ENCODE data around the gene SLC2A8.
A peak's percentile ranks its signal among the peaks of the same experiment; 100 is the strongest.

SLC2A8 gene

GRCh38 chr9:127423934-127424675 is 27.1 kb downstream of the SLC2A8 start, which contains the start of gene ZNF79:
Gene ZNF79, plus strand, starts transcription at chr9:127424382. Its CDS starts 406 bp downstream, at chr9:127424788.
- in situ Hi-C loops (cut with MboI; ENCODE audit: low pct_unique_long_range_greater_than_20kb, low sequenced_read_pairs, unreplicated experiment), result loop anchor here (10.0 kb wide), 1 partner anchor 209 kb away; no protein-coding TSS in a partner anchor
- no peak for TF ChIP-seq CTCF (IDR thresholded peaks at IDR 0.05; ENCODE audit: extremely low read depth, insufficient read depth, missing control alignments)
- peak; percentile 95 for DNase-seq (ENCODE audit: low spot score)

- in situ Hi-C loops (cut with MboI; ENCODE audit: low pct_unique_long_range_greater_than_20kb, low sequenced_read_pairs, unreplicated experiment), result loop anchor here (10.0 kb wide), 1 partner anchor 210 kb away; no protein-coding TSS in a partner anchor
- no peak for TF ChIP-seq CTCF (IDR thresholded peaks at IDR 0.05; ENCODE audit: extremely low read depth, insufficient read depth, missing control alignments)
- DNase-seq (ENCODE audit: low spot score), result peak; percentile 46
These were observed 27.7 kb downstream of the SLC2A8 start for GRCh38 chr9:127424676-127424999.

- DNase-seq (ENCODE audit: low spot score), result no peak
- no peak for TF ChIP-seq CTCF (IDR thresholded peaks at IDR 0.05; ENCODE audit: extremely low read depth, insufficient read depth, missing control alignments)
These were observed 29.8 kb downstream of the SLC2A8 start for GRCh38 chr9:127426756-127427155.

GRCh38 chr9:127428348-127428747 is 31.4 kb downstream of the SLC2A8 start:
- in situ Hi-C loops (cut with MboI; ENCODE audit: low pct_unique_long_range_greater_than_20kb, low sequenced_read_pairs, unreplicated experiment), result loop anchor here (10.0 kb wide), 1 partner anchor 214 kb away; no protein-coding TSS in a partner anchor
- no peak for DNase-seq (ENCODE audit: low spot score)
- TF ChIP-seq CTCF (IDR thresholded peaks at IDR 0.05; ENCODE audit: extremely low read depth, insufficient read depth, missing control alignments), result no peak

More at GRCh38 chr9:127426756-127427155, 29.8 kb downstream of the SLC2A8 start:
- in situ Hi-C loops (cut with MboI; ENCODE audit: low pct_unique_long_range_greater_than_20kb, low sequenced_read_pairs, unreplicated experiment), result loop anchor here (10.0 kb wide), 1 partner anchor 212 kb away; no protein-coding TSS in a partner anchor

GRCh38 chr9:127430415-127430814 is 33.4 kb downstream of the SLC2A8 start:
- no peak for DNase-seq (ENCODE audit: low spot score)
- no peak for TF ChIP-seq CTCF (IDR thresholded peaks at IDR 0.05; ENCODE audit: extremely low read depth, insufficient read depth, missing control alignments)
- in situ Hi-C loops (cut with MboI; ENCODE audit: low pct_unique_long_range_greater_than_20kb, low sequenced_read_pairs, unreplicated experiment), result no loop called here

- in situ Hi-C loops (cut with MboI; ENCODE audit: low pct_unique_long_range_greater_than_20kb, low sequenced_read_pairs, unreplicated experiment), result no loop called here
- no peak for TF ChIP-seq CTCF (IDR thresholded peaks at IDR 0.05; ENCODE audit: extremely low read depth, insufficient read depth, missing control alignments)
- DNase-seq (ENCODE audit: low spot score), result no peak
These were observed 40.7 kb downstream of the SLC2A8 start for GRCh38 chr9:127437497-127438264.
